Hindlimb muscle (tissue), 1 donor: ENCODE data around the gene NPDC1. TPM values are rescaled to one million over a fixed set of nuclear protein-coding genes. Genes with fewer than 3 reads are reported as not detected.
"Not testable (repeated sequence)": the region's sequence is repeated elsewhere in the genome, so short reads cannot be mapped to it uniquely, and the experiment has no call there.

Experiments used
- DNase-seq: peaks from one replicate; pipeline ENCODE4 v3.0.0-alpha.2; 2013
- polyA plus RNA-seq: library from polyadenylated mRNA; unstranded; fragments of 120-200 nt; gene quantifications from one replicate; pipeline ENCODE4 v1.2.1, GENCODE V29; 2013; ENCODE audit not compliant: insufficient read length

NPDC1 gene
- polyA plus RNA-seq, 1 donor: 44.1 TPM

DNA sequence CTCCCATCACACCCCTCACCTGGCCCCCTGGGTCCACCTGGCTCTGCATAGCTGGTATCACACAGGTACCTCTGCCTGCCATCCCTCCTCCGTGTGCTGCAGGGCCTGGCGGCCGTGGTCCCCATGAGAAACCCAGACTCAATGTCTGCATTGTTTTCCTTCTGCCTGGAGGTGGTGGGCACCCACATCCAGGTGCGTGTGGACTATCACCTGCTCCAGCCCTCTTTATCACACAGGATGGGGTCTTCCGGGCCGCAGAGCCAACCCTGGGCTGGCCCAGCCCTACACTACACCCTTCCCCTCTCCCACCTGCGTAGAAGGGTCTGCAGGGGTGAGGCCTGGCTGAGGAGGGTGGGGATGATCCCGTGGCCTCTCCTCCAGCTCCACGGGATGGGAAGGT lies 7.1 kb downstream of the NPDC1 start:
- no peak for DNase-seq

DNA sequence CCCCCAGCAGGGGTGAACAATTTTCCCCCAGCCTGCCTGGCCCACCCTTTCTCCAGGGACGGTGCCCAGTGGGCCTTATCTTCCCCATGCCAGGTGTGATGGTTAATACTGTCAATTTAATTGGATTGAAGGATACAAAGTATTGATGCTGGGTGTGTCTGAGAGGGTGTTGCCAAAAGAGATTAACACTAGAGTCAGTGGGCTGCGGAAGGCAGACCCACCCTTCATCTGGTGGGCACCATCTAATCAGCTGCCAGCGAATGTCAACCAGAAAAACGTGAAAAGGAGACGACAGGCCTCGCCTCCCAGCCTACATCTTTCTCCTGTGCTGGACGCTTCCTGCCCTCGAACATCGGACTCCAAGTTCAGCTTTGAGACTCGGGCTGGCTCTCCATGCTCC lies 8.5 kb downstream of the NPDC1 start:
- DNase-seq: no peak

DNA sequence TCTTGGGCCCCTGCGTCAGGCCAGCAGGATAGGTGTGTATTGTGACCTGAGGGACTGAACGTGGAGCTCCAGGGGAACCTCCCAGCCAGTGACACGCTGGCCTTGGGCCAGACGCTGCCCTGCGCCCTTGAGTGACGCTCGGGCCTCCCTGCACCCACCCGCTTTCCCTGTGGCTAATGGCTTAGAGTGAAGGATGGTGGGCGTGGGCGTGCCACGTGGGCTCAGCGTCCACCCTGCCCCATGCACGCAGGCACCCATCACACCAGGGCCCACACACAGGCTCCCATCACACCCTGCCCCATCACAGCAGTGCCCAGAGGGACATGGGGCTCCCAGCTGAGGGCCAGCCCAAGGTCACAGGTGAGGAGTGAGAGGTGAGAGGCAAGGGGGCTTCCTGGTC lies 8.9 kb downstream of the NPDC1 start:
- DNase-seq: no peak

DNA sequence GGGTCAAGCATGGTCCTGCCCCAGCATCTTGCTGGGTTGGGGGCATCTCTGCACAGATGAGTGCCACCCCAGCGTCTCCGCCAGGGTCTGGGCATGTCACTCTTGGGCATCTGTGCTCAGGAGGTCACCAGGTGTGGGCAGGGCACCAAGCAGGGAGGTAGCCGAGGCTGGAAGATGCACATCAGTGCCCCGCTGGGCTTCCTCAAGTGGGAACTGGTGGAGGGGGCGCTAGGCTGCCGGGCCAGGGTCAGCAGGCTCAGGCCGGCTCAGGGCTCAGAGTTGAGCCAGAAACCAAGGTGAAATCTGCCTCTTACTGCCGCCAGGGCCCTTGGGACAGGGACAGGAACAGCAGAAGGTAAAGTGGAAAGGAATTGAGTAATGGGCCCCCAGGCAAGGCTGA lies 10.0 kb downstream of the NPDC1 start:
- DNase-seq: no peak

DNA sequence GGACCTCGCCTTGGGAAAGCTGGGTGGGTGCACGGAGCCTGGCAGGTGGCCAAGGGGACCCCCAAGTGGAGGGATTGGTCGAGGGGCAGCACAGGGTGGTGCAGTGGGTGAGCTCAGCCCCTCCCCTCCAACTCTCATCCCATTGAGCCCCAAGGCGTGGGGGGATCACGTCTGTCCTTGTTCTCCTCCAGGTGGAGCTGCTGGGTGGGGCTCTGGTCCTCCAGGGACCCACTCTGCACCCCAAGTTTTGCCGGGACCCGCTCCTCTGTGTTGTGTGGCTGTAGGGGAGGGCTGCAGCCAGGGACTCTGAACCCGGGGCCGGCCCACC lies 10.5 kb downstream of the NPDC1 start:
- no peak for DNase-seq

DNA sequence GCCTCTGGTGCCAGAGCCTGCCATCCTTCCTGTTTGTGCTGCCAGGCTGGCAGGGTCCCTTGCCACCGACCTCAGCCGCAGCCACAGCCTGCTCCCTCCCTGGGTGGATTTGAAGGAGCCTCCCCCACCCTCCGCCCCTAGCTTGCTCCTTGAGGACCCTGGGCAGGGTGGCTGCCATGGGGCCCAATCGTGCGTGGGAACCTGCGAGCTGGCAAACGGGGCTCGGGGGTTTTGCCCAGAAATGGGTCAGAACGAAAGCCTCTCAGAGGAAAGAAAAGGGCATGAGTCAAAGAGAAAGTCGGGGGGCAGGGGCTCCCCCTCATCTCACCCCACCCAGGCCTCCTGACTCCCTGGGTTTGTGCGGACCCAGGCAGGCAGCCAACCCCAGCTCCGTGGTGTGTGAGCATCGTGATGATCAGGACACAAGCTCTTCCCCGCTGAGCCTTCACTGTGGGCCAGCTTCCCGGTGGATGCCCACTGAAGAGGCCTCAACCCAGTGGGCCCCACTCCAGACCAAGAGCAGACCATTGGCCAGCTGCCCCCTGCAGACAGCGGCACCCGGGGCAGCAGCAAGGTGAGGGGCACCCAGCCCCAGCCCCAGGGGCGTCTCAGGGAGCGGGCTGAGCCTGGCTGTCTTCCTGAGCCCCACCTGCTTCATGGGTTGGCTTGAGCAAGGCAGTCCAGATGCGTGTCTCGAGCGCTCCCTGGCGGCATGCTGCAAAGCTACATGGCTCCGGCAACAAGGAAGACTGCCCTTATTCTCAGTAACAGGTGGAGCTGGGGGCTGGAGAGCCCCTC lies 11.1 kb downstream of the NPDC1 start:
- DNase-seq: peak; percentile 88

DNA sequence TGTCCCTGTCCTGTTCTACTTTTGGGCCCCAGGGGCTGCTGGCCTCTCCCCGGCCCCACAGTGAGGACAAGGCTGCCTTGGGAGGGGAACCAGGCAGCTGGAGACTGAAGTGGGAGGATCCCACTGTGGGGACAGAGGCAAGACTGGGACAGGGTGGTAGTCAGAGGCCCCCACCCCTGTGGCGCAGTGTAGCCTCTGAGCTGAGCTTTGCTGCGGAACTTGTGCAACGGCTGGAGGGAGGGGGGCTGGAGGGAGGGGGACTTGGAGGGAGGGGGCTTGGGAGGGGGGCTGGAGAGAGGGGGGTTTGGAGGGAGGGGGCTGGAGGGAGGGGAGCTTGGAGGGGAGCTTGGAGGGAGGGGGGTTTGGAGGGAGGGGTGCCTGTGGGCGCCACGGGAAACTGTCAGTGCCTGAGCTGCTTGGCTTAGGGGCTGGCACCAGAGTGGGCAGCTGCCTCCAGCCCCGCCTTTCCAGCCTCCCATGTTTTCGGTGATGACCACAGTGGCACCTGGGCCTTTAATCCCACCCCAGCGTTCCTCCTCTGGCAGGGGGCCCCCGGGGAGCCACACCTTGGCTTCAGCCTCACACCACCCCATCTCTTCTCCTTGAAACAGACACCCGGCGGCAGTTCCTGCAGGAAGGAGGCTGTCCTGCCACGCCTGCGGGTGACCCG lies 11.8 kb downstream of the NPDC1 start:
- DNase-seq: no peak

DNA sequence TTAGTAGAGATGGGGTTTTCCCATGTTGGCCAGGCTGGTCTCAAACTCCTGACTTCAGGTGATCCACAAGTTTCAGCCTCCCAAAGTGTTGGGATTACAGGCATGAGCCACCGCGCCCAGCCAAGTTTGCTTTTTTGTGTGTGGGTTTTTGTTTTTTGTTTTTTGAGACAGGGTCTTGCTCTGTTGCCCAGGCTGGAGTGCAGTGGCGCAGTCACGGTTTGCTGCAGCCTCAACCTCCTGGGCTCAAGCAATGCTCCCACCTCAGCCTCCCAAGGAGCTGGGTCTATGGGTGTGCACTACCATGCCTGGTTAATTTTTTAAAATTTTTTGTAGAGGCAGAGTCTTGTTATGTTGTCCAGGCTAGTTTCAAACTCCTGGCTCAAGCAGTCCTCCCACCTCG lies 12.5 kb downstream of the NPDC1 start:
- not testable (repeated sequence) for DNase-seq

DNA sequence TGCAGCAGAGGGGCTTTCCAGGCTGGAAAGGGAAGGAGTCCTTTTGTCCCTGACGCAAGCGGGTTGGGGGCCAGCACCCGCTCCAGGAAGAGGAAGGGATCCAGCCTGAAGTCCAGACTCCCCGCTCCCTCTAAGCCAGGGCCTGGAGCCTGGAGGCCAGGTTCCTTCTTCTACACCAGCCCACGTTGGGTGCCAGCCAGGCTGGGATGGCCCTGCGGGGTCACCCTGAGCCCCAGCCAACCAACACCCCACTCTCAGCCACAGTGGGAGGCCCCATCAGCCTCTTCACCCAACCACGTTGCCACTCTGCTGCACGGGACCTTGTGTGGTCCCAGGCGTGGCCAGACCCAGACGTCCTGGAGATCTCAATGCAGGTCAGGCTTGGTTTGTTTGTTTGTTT lies 13.1 kb downstream of the NPDC1 start:
- DNase-seq: no peak

DNA sequence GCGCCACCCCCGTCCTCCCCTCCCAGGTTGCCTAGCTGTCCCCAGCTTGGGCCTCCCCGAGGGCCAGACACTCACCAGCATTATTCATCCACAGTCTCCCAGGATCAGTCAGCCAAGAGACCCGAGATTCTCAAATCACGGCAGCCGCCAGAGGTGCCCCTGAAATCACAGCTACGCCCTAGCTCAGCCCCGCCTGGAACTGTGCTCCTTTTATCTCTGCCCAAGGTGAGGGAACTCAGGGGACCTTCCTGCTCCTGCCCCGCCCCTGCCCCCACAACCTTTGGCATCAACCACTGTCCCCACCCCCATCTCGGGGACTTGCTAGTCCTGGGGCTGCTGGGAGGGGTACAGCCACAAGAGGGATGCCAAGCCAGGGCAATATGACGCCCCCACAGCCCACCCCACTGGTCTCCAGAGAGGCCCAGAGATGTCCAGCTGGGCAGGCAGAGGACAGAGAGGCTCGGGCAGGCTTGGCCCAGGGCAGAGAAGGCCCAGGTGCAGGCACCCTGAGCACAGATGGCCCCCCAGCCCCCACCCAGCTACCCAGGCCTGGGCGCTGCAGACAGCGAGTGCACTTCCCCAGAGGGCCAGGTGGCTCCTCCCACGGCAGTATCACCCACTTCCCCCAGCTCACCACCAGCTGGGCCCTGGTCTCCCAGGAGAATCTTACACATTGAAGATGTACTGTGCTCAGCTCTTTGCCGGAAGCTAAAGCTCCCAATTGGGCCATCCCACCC lies 13.9 kb downstream of the NPDC1 start, which contains the start of gene FUT7:
FUT7 (minus strand) TSS at position 185 of the 737 bp plus-strand sequence; CDS start at position 88, 97 bp downstream.
- no peak for DNase-seq

DNA sequence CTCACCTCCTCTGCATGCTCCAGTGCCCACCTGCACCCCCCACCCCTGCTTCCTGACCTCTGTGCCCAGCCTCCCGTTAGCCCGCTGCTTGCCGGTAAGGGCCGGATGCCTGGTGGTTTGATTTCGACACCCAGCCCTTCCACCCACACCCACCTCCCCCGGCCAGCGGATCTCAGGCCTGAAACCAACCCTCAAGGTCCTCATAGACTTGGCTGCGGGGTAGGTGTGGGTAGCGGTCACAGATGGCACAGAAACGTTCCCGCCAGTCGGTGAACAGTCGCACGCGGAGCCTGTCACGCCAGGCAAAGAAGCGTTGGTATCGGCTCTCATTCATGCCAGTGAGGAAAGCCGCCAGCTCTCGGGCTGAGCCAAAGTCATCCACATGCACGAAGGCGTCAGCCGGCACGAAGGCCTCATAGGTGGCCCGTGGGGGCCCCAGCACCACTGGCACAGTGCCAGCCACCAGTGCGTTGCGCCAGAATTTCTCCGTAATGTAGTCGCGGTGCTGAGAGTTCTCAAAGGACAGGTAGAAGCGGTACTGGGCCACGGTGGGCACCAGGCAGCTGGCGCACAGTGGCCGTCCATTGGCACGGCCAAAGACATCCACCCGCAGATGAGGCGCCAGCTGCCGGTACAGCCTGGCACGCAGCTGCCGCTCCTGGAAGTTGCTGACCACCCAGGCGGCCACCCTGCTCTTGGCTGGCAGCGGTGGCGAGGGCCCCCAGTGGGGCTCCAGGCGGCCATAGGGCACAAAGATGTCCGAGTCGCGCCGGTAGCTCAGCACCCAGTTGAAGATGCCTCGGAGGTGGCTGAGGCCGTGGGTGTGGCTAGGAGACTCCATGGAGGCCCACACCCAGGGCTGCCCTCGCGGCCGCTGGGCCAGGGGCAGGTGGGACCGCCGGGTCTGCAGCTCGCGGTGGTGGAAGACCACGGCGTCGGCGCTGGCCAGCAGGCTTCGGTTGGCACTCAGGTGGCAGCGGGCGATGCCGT lies 15.1 kb downstream of the NPDC1 start:
- no peak for DNase-seq

DNA sequence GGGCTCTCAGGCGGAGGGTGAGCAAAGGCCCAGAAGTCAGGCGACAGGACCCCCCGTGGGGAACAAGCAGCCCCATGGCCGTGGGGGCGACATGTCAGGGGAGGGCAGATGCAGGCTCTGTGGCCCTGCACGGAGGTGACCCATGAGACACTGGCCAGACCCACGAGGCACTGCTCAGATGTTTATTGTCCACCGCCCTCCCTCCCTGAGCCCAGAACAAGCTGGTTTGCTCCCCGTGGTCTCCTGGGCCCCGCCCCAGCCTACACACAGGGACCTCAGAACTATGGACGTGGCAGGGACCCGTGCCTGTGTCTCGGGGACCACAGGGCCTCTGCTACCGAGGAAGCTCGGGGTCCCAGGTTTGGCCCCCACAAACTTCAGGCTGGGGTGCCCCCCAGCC lies 16.0 kb downstream of the NPDC1 start:
- DNase-seq: no peak

DNA sequence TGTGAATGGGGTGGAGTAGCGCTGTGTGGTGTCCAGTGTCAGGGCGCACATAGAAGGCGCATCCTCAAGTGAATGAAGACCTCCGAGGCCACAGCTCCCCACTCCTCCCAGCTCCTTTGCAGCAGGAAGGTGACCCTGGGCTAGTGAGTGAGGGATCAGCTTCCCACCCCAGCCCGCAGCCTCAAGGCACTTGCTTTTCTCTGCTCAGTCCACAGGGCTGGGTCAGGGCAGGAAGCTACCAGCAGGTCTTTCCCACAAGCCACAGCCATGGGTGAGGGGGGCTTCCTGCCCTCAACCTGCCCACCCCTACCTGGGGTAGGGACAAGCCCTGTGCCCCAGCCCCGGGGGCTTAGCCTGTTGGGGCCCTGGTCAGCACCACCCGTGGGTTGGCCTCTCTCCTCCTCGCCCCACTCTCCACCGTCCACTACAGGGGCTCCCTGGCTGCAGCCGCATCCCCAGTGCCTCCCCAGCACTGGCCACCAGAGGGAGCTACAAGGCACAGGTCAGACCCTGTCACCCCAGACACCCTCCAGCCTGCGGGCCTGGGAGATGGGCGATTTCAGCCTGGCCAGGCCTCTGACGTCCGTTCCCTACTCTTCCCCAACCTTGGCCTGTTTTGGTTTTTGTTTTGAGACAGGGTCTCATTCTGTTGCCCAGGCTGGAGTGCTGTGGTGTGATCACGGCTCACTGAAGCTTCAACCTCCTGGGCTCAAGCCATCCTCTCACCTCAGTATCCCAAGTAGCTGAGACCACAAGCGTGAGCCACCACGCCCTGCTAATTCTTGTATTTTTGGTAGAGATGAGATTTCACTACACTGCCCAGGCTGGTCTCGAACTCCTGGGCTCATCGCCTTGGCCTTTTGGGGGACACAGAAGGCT lies 16.7 kb downstream of the NPDC1 start:
- peak; percentile 56 for DNase-seq

DNA sequence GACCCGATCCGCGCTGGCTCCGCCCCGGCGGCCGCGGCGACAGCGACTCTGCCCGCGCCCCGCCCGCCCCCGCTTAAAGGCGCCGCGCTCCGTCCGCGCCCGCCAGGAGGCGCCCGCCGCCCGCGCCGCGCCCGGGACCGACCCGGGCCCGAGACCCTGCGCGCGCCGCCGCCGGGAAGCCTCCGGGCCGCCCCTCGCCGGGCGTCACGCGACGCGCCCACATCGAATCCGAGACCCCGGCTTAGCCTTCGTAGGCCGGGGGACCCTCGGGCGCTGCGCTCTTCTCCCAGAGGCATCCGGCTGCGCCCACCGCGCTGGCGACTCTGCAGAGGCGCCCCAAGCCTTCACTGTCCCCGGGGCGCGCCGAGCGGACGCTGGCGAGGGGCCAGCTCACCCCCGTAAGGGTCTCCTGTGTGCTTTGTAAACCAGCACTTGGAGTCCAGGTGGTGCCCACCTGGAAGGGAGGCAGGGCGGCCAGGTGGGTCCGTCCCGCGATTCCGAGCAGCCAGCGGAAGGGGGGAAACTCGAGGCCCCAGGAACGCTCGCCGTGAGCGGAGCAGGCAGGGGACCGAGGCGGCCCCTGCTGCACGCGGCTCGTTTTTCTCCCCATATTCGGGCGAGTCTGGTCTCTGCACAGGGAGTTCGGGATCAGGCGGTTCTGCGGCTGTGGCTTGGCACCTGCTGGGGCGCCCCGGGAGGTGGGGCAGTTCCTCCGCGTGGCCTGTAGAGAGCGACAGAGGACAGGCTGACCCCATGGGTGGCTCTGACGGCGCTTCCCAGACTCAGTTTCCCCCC lies 17.5 kb downstream of the NPDC1 start:
- peak; percentile 69 for DNase-seq

DNA sequence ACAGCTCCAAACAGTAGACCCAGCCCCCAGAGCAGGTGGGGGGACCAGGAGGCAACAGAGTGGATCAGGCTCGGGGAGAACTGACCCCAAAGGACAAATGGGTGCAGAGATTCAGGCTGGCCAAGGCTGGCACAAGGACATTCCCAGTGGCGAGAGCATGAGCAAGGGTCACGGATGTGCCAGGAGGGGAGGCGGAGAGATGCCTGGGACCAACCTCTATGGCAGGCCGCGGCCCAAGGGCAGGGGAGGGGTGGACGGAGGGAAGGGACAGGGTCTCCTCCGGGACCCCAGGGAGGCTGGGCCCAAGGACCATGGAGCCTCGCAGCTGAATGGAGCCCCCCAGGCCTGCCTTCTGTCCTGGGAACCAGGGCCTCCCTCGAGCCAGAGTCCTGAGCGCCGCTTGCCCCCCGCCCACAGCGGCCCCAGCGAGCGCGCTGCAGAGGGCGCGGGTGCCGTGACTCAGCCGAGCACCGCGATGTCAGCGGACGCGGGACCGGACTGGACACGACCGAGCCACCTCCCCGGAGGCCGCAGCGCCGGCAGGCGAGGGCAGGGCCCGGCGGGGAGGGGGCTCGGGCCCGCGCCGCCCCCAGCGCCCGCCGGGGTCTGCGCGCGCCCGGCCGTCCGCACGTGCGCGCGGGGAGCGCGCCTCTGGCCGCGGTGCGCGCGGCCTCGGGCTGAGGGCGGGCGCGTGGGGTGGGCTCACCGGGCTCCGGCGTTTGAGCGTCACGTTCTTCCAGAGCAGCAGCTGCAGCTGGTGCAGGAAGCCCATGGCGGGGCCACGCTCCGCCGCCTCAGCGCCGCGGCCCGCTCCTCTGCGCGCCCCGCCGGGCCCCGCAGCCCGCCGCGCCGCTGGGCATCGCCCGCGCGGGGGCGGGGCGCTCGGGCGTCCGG lies 18.4 kb downstream of the NPDC1 start, which contains the start of gene ABCA2:
ABCA2 (minus strand) TSS at position 869 of the 894 bp plus-strand sequence; CDS start at position 772, 97 bp downstream.
- DNase-seq: no peak

DNA sequence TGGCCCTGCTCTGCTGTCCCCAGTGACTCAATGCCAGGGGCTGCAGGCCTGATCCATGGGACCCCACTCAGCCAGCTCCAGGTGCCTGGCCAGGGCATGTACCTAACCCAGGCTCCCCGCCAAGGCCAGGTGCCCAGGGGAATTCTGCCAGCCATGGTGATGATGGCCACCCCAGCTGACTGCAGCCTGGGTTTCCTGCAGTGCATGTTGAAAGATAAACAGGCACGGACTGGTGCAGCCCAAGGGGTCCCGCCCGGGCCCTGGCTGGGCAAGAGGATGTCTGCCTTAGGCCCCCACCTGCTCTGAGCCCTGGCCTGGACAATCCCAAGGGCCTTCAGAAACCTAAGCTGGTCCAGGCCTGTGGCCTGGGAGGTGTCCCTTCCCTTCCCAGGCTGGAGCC lies 19.1 kb downstream of the NPDC1 start:
- DNase-seq: no peak

DNA sequence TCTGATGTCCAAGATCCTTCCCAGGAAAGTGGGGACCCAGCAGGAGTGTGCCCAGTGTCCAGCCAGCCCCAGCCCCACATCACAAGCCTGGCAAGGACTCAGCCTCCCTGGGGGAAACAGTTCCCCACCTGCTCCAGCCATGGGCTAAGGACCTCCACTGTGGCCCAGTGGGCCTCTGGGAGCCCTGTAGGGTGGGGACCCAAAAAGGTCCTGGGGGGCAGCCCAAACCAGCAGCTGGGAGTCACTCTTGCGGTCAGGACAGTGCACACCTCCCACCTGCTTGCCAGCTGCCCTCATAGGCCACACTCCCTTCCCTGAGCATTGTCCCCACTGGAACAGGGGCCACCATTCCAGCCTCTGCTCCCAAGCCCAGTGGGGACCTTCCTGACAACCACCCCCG lies 19.6 kb downstream of the NPDC1 start:
- no peak for DNase-seq

DNA sequence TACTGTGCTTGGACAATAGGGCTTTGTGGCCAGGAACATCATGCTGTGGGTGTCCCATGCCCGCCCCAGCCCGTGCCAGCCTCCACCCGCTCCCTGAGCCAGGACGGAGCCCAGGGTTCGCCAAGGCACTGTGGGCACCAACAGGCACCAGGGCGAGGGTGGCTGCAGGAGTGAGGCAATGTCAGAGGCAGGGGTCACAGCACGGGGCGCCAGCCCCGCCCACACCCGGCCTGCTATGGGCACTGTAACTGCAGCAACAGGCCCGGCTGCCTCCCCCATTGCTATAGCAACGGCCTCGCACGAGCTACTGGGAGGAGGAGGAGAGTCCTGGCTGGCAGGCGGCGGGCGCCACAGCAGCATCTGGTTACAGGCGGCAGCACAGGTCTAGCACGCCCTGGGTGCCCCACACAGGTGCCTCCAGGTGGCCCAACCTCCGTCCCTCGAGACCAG lies 20.4 kb downstream of the NPDC1 start:
- no peak for DNase-seq

DNA sequence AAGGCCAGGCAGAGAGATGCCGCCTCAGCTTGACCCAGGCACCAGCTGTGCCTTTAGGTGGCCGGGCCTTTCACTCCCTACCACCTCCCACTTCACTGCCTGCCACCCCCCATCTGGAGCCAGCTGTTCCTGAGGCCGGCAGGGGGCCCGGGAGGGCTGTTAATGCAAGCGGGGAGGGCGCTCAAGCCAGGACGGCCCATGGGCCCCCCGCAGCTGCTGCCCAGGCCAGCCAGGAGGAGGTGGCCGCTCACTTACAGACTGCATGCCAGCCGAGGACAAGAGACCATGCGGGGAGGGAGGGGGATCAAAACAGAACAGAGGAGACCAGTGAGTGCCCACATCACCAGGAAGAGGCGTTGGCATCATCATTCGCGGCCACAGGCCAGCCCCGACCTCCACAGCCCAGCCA lies 22.4 kb downstream of the NPDC1 start:
- DNase-seq: no peak
